Transverse colon (tissue), 4 donors: ENCODE data around the gene PACS1. TPM values are rescaled to one million over a fixed set of nuclear protein-coding genes. Genes with fewer than 3 reads are reported as not detected.

ENCODE experiments used
- DNase-seq: peaks from one replicate; pipeline ENCODE4 v3.0.0-alpha.2; 2019
- H3K27ac ChIP-seq, 4 donors: fragments of 200-600 bp; sonication (generic); 2 replicates each; pipeline ENCODE4 v1.5.1; 2016 to 2018; ENCODE audit warnings: inconsistent platforms in 4 of 4
- H3K27me3 ChIP-seq: fragments of 200-600 bp; sonication (generic); 2 replicates; pipeline ENCODE4 v1.5.1; 2017; ENCODE audit warnings: inconsistent platforms
- H3K36me3 ChIP-seq, 4 donors: fragments of 200-600 bp; sonication (generic); 2 replicates each; pipeline ENCODE4 v1.5.1; 2017 to 2019; ENCODE audit warnings: inconsistent platforms in 4 of 4
- H3K4me1 ChIP-seq, 4 donors: fragments of 200-600 bp; sonication (generic); 2 replicates each; pipeline ENCODE4 v1.5.1; 2017 to 2020; ENCODE audit warnings: inconsistent platforms in 4 of 4
- H3K4me3 ChIP-seq, 4 donors: fragments of 200-600 bp; sonication (generic); 1 replicate in 1 of 4; 2 replicates in 3 of 4; pipeline versions ENCODE4 v1.5.1 to v1.6.1; 2017 to 2019; ENCODE audit warnings: inconsistent platforms in 4 of 4
- H3K9me3 ChIP-seq, 2 donors: fragments of 200-600 bp; sonication (generic); 2 replicates each; pipeline ENCODE4 v1.5.1; 2017 to 2019; ENCODE audit warnings: inconsistent platforms in 2 of 2
- CTCF ChIP-seq, 5 experiments: fragments of 200-600 bp in 3 of 5; fragments of 450-650 bp in 2 of 5; sonication (generic) in 3 of 5; IDR thresholded peaks; 1 replicate in 2 of 5; 2 replicates in 3 of 5; pipeline ENCODE4 v1.5.1; 2016 to 2017; ENCODE audit warnings: antibody characterized with exemption in 5 of 5, inconsistent platforms in 3 of 5, mild to moderate bottlenecking in 2 of 5, moderate library complexity in 1 of 5
- EP300 ChIP-seq: sonication (generic); formaldehyde crosslinking; IDR thresholded peaks from one replicate; pipeline ENCODE4 v1.6.1; 2017; ENCODE audit warnings: antibody characterized with exemption, low read depth
- POLR2A ChIP-seq: fragments of 450-650 bp; IDR thresholded peaks from one replicate; pipeline ENCODE4 v1.6.1; 2016; ENCODE audit warnings: antibody characterized with exemption, mild to moderate bottlenecking, moderate library complexity
- POLR2AphosphoS5 ChIP-seq, 3 donors: sonication (generic); formaldehyde crosslinking; IDR thresholded peaks; one replicate each; pipeline ENCODE4 v1.6.1; 2016; ENCODE audit warnings: antibody characterized with exemption in 3 of 3
- WGBS, 2 donors: methylation state at CpG; one replicate each; pipeline ENCODE4 v1.1.5; 2018; ENCODE audit warnings: low coverage in 1 of 2; 5-methylcytosine and 5-hydroxymethylcytosine counted together
- in situ Hi-C, 4 donors: fragments of 200-750 bp; cut with MboI; loops; one replicate each; pipeline versions ENCODE4 v1.15.0 to v1.15.1; 2017; ENCODE audit warnings: low sequenced_read_pairs in 3 of 4, low pct_ligation_motif_present in 1 of 4, low pct_unique_long_range_greater_than_20kb in 1 of 4
- intact Hi-C: fragments of 100-400 bp; cut with DNase I; formaldehyde crosslinking; loops from one replicate; pipeline ENCODE4 v1.15.1; 2023; ENCODE audit warnings: low total_unique reads
- total RNA-seq, 4 donors: library from RNA; depleted of rRNA; stranded (reverse); fragments of >200 nt; gene quantifications; one replicate each; pipeline ENCODE4 v1.1.0, GENCODE V29; 2016

The PACS1 gene
- total RNA-seq, 4 donors from 2014 or later = 9.8 to 52.0 (median 27.2) TPM

GRCh38 chr11:66178871-66179270 lies 108.8 kb downstream of the PACS1 start:
- H3K27ac ChIP-seq = no peak overlapping the region
- TF ChIP-seq CTCF (IDR thresholded peaks at IDR 0.05) = no peak
- no peaks in the 10 kb centered on the region for H3K27me3 ChIP-seq
- no peak for DNase-seq
- in situ Hi-C loops = no loop called here
- no peaks in the 10 kb centered on the region for H3K9me3 ChIP-seq
- no peaks in the 10 kb centered on the region for H3K36me3 ChIP-seq
- intact Hi-C loops = no loop called here
- H3K4me1 ChIP-seq = no peaks in the 10 kb centered on the region
- H3K4me3 ChIP-seq = no peak overlapping the region

- in situ Hi-C loops (no loop called here), intact Hi-C loops (no loop called here)
- WGBS, 2 donors = 75 to 90% methylated on average over 2 of the region's 2 CpGs
- TF ChIP-seq CTCF (IDR thresholded peaks at IDR 0.05) (no peak), POLR2A (no peak), POLR2AphosphoS5 (IDR thresholded peaks at IDR 0.05) (no peak), EP300 (no peak)
- Histone ChIP-seq H3K27me3 (no peaks in the 10 kb centered on the region), H3K4me3 (no peak overlapping the region), H3K4me1 (no peaks in the 10 kb centered on the region), H3K36me3 (no peaks in the 10 kb centered on the region), H3K27ac (no peak overlapping the region), H3K9me3 (no peaks in the 10 kb centered on the region)
- DNase-seq = no peak
Measured at GRCh38 chr11:66181632-66182315, 111.7 kb downstream of the PACS1 start.

- WGBS, 2 donors = 22 to 62% methylated on average over 1 to 3 of the region's 3 CpGs
- no peaks in the 10 kb centered on the region for H3K27me3 ChIP-seq
- in situ Hi-C loops = no loop called here
- H3K27ac ChIP-seq = no peak overlapping the region
- no peaks in the 10 kb centered on the region for H3K36me3 ChIP-seq
- no peaks in the 10 kb centered on the region for H3K9me3 ChIP-seq
- intact Hi-C loops = no loop called here
- H3K4me1 ChIP-seq = peaks cover 0 to 1% (median 0%) of the 10 kb centered on the region in 4 donors
- no peak overlapping the region for H3K4me3 ChIP-seq
- no peak for DNase-seq
- TF ChIP-seq POLR2A = no peak
- no peak for TF ChIP-seq POLR2AphosphoS5 (IDR thresholded peaks at IDR 0.05)
- no peak for TF ChIP-seq EP300
- no peak for TF ChIP-seq CTCF (IDR thresholded peaks at IDR 0.05)
Measured at GRCh38 chr11:66183494-66184048, 113.5 kb downstream of the PACS1 start.

DNA sequence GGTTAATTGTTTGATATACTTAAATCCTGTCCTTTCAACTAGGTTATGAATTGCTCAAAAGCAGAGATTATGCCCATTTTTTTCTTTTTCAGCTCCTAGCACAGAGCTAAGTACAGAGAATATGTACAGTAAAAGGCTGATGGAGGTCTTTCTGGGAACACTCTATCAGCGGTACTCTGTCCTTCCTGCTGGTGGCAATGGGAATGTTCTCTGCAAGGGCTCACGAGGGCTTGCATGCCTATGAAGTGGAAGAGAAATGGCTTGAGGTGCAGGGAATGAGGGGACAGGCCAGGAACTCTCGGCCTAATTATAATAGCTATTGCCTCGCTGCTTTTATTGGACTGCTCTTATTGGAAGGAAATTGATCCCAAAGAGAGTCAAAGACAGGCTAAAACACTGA lies 114.7 kb downstream of the PACS1 start:
- no peaks in the 10 kb centered on the region for H3K36me3 ChIP-seq
- in situ Hi-C loops = no loop called here
- H3K4me3 ChIP-seq = no peak overlapping the region
- no peak for DNase-seq
- intact Hi-C loops = no loop called here
- H3K27me3 ChIP-seq = no peaks in the 10 kb centered on the region
- H3K4me1 ChIP-seq = peaks cover 0 to 3% (median 0%) of the 10 kb centered on the region in 4 donors
- 85 to 93% methylated on average over 2 to 4 of the region's 4 CpGs for WGBS, 2 donors
- TF ChIP-seq POLR2AphosphoS5 (IDR thresholded peaks at IDR 0.05) (no peak), CTCF (IDR thresholded peaks at IDR 0.05) (no peak), EP300 (no peak), POLR2A (no peak)
- H3K9me3 ChIP-seq = no peaks in the 10 kb centered on the region
- H3K27ac ChIP-seq = no peak overlapping the region
